ENCODE measurements around the gene LHFPL5.

LHFPL5 gene

DNA sequence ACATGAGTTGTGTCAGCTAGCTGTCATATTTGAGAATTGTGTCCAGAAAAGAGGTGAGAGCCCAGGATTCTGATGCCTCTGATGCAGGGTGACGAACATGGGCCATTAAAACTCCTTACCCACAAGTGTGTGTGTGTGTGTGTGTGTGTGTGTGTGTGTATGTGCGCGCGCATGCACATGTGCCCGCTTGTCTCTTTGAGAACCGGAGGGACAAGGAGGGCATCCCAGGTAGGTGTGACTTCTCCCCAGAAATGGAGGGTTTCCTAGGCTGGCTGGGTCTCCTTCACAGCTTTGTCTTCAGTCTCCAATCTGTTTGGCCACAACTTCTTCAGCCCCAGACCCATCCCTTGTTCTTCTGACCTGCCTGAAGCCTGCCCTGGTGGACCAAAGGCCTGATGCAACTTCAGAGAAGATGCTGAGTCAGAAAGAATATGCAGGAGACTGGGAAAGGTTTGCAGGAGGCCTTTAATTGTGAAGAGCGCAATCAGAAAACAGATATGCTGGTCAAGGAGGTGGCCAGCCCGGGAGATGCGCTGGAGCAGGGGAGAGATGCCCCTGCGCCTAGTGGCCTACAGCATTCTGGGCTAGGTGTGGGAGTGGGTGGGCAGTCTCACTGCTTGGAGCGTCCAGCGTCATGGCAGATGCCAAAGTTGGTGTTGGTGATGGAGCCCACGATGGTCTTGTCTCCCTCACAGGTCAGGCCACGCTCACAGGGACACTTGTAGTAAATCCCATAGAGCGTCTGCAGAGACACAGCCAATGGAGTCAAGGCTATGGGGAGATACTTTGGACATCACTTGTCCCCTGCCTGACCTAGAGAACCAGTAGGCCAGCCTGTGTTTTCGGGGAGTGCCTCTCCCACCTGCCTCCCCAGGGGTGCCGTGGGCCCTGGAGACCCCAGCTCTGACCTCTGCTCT is 10.4 kb upstream of the LHFPL5 start:
- no peak for DNase-seq

DNA sequence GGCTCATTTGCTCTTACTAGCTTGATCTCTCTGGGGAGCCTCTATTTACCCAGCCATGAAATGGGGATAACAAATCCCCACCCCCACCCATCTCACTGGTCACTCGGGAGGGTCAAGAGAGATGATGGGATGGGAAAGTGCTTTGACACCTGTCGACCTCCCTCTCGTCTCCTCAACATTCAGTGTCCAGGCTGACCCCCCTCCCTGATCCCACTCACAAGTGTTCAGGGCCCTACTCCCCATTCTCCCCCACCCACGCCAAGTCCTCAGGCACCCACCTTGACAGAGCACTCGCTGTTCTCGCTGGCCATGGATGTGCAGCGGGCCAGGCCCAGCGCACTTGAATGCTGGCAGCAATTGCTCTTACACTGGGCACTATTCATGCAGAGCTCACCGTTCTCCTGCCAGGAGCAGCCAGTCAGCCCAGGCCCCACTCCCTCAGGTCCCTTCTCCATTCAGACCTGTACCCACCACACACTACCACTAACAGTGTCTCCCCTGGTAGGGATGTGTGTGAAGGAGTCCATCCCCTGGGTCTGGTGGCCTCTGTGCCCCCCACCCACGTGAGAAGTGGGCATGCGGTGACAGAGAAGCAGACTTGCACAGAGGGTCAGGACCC is 9.6 kb upstream of the LHFPL5 start:
- DNase-seq: no peak

DNA sequence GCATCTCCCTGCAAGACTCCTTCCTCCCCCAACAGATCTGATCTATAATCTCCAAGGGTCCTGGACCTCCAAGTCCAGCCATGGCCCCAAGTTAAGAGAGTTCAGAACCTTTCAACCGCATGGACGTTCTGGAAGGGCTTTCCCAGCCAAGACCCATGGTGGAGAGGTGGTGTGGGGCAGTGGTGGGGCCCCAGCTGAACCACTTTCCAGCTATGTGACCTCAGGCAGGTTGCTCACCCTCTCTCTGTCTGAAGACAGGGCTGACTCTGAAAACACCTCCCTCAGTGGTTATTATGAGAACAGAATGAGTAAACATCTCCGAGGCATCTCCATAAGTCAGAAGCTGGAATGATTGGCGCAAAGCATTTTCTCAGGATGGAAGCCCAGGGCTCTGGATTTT is 8.9 kb upstream of the LHFPL5 start:
- DNase-seq: no peak

DNA sequence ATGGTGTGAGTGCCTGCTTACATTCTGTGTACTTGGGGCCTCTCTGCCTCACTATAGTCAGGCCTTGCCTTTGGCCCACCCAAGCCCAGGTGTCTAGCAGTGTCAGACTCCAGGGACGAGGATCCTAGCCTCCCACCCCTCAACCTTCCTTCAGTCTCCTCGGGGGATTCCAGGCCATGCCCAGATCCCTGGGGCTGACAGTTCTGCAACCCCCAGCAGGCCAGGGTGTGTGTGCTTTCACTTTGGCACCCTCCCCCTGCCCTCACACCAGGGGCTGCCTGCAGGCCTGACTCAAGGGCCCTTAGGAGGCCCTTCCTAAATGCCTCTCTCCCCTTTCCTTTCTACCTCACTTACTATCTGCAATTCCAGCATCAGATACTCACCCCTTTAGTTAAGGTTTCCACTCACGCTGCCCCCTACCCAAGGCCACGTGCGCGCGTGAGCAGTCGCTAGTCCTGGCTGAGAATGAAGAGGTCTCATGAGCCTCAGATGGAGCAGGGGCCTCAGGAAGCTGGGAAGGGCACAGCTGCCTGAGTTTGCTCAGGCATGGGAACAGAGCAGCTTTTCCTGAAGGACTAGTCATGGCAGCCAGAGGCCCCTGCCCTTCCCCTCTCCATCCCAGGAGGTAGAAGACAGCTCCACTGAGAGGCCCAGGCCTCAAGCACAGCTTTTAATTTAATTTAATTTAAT is 7.2 kb upstream of the LHFPL5 start:
- DNase-seq: no peak

DNA sequence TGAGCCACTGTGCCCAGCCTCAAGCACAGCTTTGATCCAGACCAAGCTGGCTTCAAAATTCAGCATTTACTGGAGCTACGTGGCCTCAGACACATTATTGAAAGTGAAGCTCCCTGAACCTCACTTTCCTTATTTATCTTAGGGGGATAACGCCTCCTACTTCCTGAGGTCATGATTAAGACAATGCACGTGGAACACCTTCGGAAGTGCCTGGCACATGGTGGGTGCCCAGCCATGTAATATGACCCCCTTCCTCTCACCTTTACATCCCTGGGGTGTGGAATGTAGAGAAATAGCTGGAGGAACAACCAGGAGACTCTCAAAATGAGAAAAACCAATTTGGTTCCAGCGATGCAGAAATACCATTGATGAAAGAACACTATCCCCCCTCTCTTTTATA is 6.4 kb upstream of the LHFPL5 start:
- no peak for DNase-seq

DNA sequence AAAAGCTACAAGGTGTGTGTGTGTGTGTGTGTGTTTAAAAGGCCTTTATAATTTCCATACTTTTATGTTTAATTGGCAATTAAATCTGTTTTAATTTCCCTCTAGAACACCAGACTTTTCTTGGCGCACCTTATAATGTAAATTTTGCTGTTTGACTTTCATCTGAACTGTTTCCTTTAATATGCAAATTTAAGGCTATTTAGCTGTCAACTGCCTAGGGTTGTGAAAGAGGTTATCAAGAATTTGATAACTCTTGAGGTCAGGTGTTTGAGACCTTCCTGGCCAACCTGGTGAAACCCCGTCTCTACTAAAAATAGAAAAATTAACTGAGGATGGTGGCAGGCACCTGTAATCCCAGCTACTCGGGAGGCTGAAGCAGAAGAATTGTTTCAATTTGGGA is 4.0 kb upstream of the LHFPL5 start:
- no peak for DNase-seq

DNA sequence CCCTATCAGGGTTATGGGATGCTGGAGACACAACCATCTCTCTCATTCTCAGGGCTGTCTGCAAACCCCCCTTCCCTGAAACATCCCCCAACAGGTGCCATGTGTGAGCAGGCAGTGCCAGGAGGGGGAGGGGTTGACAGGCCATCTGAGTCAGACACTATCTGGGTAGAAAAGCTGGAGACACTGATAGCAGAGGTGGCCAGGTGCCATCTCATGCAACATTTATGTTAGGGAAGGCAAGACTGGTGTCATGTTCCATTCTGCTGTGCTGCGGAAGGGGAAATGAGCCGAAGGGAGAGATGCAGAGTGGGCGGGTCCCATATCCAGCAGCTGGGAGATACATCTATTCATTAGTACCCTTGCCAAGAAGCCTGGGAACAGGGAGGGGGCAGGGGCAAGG is 3.5 kb downstream of the LHFPL5 start:
- DNase-seq: peak; percentile 94

DNA sequence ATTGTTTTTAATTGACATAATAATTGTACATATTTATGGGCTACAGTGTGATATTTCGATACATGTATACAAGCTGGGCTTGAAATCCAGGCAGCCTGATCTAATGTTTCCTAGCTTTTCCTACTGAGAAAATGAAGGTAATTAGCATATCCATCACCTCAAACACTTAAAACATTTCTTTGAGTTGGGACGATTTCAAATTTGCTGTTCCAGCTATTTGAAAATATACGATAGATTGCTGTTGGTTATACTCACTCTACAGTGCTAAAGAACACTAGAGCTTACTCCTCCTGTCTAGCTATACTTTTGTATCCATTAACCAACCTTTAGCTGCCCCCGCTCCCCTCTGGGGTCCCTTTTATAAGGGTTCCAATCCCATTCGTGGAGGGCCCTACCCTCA is 4.7 kb downstream of the LHFPL5 start:
- DNase-seq: no peak

DNA sequence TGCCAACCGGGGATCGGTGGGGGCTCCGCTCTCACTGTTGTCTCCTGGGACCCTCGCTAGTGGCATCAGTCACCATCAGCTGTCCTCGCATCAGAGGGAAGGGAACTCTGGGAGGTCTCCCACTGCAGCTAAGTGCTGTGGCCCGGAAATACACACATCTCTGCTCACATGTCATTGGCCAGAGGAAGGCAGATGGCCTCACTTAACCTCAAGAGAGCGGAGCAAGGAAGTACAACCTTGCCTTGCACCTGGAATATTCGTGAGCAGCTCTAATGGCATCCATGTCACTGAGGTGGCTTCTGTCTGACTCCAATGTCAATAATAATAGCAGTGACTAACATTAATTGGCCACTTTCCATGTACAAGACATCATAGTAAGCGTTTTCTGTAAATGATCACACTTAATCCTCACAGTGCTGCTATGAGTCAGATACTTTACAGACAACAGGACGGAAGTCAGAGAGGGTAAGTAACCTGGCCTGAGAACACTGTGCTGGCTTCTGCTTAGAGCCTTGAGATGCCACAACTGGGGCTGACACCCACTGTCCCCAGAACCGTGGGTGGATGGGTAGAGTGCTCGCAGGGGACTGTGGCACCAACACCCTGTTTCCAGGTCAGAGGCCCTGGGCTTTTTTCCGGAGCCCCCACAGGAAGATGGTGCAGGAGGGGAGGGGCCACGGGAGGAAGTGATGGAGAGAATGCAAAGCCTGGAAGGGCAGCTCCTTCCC is 6.0 kb downstream of the LHFPL5 start:
- DNase-seq: no peak

DNA sequence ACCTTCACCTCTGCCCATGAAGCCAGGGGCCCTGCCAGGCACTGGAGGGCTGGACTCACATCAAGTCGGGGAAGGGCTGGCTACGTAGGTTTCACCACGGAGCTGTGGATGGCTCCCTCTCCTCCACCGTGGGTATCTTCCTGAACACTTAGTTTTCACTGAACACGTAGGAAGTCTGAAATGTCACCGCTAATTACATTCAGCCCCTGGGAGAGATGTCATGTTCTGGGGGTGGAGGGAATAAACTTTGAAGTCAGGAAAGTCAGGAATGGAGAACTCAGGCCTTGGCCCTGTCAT is 6.5 kb downstream of the LHFPL5 start:
- DNase-seq: no peak

DNA sequence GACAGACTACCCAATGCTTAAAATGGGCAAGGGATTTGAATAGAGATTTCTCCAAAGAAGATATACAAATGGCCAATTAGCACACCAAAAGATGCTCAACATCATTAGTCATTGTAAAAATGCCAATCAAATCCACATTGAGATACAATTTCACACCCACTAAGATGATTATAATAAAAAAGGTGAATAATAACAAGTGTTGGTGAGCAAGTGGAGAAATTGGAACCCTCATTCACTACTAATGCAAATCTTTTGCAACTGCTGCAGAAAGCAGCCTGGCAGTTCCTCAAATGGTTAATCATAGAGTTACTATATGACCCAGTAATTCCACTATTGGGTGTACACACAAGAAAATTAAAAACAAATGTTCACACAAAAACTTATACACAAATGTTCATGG is 12.4 kb downstream of the LHFPL5 start:
- DNase-seq: no peak

DNA sequence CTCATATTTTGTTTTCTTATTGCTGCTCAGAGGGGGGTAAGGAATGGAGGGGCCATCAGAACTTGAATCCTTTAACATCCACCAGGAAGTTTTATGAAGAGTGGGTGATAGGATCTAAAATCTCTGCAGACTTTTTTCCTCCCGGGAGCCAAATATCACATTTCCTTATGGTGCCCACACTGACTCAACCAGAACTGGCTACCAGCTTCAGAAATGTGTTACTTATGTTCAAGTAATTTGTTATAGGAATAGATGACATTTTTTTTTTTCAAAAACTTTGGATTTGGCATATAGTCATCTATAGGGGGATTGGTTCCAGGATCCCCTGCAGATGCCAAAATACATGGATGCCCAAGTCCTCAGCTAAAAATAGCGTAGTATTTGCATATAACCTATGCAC is 18.4 kb downstream of the LHFPL5 start:
- DNase-seq: no peak

DNA sequence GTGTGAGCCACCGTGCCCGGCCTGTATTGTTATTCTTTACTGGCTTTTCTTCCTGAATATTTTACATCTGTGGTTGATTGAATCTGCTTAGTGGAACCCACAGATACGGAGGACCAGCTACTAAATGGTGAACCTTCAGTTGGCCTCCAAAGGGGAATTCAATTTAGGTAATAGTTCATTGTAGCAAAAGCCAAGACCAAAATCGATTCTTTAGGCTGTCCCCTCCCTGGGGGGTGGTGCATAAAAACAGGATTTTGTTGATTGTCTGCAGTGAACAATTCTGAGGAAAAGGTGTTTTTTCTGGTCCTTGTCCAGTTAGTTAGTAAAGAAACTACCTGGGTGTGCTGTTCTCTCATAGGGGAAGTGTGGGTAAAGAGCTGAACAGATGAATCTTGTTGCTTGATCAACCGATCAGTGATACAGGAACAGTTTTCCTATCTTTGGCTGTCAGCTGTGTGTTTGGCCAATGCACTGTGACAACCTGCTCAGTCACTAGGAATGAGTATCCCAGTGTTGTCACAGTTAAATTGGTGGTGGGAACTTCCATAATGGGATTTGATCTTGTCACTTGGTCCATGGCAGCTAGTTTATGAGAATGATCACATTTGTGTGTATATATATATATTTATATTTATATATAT is 19.5 kb downstream of the LHFPL5 start:
- no peak for DNase-seq

DNA sequence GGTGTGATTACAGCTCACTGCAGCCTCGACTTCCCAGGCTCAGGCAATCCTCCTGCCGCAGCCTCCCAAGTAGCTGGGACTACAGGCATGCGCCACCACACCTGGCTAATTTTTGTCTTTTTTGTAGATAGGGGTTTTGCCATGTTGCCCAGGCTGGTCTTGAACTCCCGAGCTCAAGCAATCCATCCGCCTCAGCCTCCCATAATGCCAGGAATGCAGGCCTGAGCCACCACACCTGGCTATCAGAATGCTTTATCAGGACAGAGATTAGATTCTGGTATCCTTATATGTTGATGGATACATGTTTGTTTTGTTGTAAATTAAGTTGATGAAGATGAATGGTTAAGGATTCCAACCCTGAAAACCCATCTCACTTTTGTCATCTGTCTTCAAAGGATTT is 24.2 kb downstream of the LHFPL5 start:
- DNase-seq: no peak

DNA sequence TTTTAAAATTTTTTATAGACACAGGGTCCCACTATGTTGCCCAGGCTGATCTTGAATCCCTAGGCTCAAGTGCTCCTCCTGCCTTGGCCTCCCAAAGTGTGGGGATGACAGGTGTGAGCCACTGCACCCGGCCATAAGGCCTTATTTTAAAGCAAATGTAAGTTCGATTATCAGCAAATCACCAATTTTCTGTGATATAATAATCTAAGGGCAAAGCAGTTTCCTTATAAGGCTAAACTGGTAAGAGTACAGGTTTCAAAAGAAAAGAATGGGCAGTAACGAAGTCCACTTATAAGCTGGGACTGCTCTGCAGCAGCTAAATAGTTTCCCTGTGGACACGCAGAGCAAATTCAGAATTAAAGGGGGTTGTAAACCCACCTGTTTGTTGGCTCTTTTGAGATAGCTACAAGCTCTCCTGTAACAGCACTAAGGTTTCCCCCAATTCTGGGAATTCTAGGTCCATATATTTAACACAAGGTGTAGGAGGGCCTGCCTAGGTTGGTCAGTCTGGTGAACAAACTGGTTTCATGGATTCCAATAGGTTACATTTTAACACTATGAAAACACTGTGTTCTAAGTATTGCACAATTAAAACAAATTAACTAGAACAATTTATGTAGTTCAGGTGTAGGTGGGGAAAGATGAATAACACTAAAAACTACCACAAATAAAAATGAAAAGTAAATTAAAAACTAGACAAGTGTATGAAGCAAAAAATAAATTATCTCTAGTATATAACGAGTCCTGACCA is 26.3 kb downstream of the LHFPL5 start:
- no peak for DNase-seq

DNA sequence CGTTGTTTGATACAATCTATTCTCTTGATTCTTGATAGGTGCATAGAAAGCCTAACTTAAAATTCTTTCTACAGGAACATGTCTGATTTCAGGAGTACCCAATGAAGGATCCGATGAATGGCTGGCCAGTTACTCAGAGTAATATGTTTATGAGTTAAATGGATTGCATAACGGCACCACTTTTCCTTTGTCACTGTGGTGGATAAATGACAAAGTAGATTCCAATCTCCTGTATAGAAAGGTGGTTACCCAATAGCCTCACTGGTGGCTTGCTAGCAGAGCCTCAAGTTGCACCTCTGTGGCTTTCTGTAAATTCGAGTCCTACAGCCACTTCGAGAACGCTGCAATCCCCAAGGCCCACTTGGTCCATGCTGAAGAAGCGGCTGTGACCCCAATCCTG is 28.4 kb downstream of the LHFPL5 start:
- DNase-seq: no peak

DNA sequence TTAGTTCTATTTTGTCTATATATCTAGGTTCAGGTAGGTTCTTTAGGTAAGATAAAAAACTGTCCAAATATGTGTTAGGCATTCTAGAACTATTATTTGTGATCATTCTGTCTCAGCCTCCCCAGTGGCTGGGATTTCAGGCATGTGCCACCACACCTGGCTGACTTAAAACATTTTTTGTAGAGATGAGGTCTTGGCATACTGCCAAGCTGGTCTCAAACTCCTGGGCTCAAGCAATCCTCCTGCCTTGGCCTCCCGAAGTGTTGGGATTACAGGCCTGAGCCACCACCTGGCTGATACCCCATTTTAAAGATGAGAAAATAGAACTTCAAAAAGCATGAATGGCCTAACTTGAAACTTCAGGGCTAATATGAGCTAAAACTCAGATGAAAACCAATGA is 33.9 kb downstream of the LHFPL5 start:
- no peak for DNase-seq

DNA sequence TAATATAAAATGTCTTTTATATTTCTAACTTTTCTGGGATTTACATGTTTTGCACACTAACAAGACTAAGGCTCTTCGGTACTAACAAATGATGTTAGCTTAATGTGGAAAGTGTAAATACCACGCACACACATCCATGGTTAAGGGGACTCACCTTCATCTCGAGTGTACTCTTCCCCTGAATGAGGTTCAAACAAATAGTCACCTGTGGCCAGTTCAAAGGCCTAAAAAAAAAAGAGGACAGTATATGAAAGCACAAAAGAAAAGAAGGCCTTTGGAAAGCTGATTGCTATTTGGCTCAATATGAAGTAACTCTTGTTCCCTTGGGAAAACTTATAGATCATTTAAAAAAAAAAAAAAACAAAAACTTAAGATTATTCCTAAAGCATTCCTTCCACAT is 37.2 kb downstream of the LHFPL5 start:
- DNase-seq: no peak

DNA sequence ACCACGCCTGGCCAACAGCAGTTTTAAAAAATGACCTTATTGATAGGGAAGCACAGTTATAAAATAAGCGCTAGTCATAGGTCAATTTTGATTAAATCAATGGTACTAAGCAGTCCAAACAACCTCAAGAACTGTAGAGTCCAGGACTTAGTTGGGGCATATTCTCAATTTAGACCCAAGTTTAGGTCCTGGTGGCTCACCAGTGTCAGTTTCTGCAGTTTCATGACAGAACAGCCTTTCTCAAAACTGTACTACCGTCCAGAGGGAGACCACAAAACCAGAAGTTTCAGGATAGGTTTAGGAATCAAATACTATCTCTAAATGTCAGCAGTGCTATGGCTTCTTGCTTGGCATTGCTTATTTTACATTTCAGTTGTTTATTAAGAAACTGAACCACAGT is 39.1 kb downstream of the LHFPL5 start:
- no peak for DNase-seq

DNA sequence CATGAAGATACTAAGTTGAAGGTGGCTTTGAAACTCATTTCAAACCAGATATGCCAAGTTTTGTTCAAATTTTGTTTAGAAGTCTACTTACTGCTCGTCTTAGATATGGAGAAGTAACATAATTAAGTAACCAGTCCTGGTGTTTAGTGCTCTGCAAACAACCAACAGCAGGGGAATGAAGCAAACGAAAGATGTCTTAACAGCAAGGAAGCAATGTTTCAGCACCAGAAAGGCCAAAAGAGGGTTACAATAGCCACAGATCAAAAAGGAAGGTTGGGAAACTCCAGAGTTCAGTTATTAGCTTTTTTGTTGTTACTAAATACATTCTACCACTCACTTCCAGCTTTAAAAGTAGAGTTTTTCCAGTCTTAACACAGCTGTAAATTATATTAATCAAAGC is 45.1 kb downstream of the LHFPL5 start:
- no peak for DNase-seq

DNA sequence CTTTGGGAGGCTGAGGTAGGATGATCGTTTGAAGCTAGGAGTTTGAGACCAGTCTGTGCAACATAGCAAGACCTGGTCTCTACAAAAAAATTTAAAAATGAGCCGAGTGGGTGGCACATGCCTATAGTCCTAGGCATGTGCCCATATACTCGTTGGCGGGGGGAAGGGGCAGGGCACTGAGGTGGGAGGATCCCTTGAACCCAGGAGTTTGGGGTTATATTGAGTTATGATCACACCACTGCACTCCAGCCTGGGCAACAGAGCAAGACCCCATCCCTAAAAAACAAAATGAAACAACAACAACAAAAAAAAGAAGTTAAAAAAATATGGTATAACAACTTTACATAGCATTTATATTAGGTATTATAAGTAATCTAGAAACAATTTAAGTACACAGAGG is 47.8 kb downstream of the LHFPL5 start:
- DNase-seq: no peak

DNA sequence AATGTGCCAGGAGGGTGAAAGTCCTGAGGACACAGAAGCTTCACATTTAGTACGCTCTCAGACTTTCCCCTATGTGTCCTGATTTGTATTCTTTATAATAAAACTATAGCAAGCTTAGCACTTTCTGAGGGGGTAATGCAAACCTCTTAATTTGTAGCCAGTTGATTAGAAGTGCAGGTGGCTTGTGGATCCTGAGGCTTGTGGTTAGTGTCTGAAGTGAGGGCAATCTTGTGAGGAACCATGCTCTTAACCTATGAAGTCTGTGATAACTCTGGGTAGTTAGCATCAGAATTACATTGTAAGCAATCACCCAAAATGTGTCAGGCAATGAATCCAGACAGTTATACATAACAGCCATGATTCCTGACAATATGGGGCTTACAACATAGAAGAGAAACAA is 51.1 kb downstream of the LHFPL5 start:
- DNase-seq: no peak
